ENCODE measurements around the gene GRIN2A.

Gene GRIN2A

DNA sequence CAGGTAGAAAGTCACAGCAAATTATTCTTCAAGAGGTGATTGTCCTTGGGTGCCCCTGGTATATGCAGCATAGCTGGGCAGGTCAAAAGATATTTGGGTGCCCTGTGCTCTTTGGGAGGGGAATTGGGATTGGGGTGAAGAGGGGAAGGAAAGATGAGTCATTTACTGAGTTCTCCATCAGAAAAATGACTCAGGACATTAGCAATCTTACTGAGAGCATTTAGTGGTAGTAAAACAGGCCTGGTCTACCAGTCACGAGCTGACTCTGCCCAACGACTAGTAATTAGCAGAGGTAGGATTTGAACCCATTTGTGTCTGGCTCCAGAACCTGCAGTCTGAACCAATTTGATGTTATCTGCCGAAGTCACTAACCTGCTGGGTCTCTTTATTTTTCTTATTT lies 6.0 kb upstream of the GRIN2A start:
- DNase-seq (ENCODE audit: low read depth in 2 of 2, low spot score in 1 of 2), result no peak

GRCh38 chr16:10181196-10182162 lies 749 bp downstream of the GRIN2A start:
- no peak for DNase-seq (ENCODE audit: low read depth in 2 of 2, low spot score in 1 of 2)

- DNase-seq (ENCODE audit: low read depth in 2 of 2, low spot score in 1 of 2), result no peak
Measured at GRCh38 chr16:10180771-10181163, 1.5 kb downstream of the GRIN2A start.

DNA sequence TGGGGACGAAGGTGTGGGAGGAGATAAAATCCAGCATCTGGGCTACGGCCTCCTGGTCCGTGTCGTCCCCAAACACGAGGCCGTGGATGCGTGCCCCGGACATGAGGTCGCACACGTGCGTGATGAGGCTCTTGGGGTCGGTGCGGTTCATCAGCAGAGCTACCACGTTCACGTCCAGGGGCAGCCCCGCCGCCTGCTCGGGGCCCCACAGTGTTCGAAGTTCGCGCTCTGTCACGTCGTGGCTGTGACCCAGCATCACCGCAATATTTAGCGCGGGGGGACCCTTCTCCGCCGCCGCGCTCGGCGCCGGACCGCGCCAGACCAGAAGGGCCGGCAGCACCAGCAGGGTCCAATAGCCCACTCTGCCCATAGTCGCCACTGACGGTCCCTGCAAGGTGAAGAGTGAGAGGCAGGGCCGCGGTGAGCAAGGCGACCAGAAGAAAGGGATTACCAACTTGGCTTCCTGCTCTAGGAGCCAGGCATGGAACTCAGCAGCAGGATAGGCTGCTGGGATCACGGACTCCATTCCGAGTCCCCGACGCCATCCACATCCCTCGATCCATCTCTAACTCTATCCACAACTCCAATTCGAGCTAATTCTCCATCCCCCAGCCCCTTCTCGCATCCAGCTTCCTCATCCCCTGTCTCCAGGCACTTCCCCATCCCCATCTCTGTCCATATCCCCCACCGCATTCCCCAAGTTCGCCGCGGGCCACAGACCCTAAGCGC lies 2.0 kb downstream of the GRIN2A start:
- DNase-seq (ENCODE audit: low read depth in 2 of 2, low spot score in 1 of 2), result no peak

GRCh38 chr16:10178526-10178925 lies 3.7 kb downstream of the GRIN2A start:
- no peak for DNase-seq (ENCODE audit: low read depth in 2 of 2, low spot score in 1 of 2)

DNA sequence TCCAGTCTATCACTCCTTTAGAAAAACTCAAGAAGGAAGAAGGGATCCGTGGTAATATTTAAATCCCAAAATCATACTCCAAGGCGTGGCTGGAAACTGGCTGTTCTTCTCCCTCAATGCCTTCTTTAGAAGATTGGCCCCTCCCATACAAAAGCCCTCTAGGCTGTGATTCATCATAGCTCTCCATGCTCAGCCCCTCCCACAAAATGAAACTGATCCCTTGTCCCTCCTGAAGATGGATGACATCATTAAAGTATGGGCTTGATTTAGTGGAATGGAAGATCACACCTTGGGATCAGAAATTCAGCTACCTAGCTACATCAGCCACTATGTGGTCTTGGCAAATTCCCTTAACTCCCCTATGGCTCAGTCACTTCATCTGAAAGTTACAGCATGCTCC lies 4.1 kb downstream of the GRIN2A start:
- no peak for DNase-seq (ENCODE audit: low read depth in 2 of 2, low spot score in 1 of 2)

GRCh38 chr16:10172848-10173655 lies 9.2 kb downstream of the GRIN2A start:
- DNase-seq (ENCODE audit: low read depth in 2 of 2, low spot score in 1 of 2), result no peak

DNA sequence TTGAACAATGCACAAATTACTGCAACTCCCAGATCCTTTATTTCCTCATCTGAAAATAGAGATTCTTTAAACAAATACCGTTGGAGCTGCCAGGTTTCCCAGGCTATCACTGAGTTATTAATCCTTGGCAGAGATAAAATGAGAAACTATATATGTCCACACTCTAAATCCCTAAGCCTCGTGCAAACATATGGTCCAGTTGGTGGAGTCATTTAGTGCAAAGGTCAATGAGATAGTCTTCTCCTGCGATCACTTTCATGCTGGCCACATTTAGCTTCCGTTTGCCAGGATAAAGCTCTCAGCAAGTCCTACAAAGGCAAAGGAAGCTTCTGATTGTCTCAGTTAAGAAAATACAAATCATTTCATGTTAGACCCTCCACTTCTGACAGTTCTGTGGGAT lies 11.0 kb downstream of the GRIN2A start:
- no peak for DNase-seq (ENCODE audit: low read depth in 2 of 2, low spot score in 1 of 2)

- DNase-seq (ENCODE audit: low read depth in 2 of 2, low spot score in 1 of 2), result no peak
Measured at GRCh38 chr16:10169904-10170410, 12.3 kb downstream of the GRIN2A start.

DNA sequence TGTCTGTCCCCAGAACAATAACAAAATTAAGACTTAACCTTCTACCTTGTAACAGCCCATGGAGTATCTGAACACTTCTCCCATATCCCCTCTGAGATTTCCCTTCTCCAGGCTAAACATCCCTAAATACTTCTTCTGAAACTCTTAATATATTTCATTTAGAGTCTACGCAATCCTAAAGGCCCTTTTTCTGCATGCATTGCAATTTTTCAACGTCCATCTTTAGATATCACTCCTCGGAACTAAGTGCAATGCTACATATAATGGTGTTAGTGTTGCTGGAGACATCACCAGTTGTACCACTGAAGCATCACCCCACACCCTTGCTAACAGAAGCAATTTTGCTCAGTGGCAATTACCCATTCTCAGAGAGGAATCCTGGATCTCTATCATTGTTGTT lies 13.2 kb downstream of the GRIN2A start:
- DNase-seq (ENCODE audit: low read depth in 2 of 2, low spot score in 1 of 2), result no peak

DNA sequence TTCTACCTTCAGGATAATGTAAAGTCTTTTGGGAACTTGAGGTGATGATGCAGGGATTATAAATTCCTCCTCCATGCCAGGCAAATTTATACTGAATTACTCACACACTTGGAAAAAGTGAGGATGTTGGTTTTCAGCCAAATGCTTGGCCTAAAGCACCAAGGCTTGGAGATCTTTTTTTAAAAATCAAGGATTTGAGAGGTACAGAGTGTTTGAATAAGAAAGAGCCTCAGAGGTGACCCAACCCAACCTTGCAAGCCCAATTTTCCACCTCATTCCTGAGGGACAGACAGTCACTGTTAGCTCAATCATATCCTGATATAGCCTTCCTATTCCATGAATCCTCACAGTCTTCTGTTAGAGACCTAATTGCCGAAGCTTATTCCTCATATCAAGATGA lies 14.0 kb downstream of the GRIN2A start:
- DNase-seq (ENCODE audit: low read depth in 2 of 2, low spot score in 1 of 2), result no peak

GRCh38 chr16:10165643-10166042 lies 16.6 kb downstream of the GRIN2A start:
- no peak for DNase-seq (ENCODE audit: low read depth in 2 of 2, low spot score in 1 of 2)

- no peak for DNase-seq (ENCODE audit: low read depth in 2 of 2, low spot score in 1 of 2)
Measured at GRCh38 chr16:10162981-10163380, 19.2 kb downstream of the GRIN2A start.

DNA sequence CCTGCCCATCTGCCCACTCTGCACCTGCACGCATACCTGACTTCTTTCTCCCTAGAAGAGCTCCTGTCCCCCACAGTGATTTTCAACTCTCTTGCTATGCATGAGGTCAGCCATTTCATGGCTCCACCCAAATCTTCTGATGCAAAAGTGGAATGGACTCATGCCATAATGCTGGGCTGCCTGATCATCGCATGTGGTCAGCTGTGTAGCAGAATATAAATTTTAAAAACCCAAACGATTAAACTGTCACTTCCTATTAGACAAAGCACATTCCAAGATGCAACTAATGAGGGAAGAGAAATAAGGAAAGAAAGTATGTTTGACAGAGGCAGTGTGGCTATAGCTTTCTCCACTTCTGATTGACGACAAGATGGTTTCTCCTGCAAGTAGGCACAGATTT lies 26.1 kb downstream of the GRIN2A start:
- DNase-seq (ENCODE audit: low read depth in 2 of 2, low spot score in 1 of 2), result no peak

DNA sequence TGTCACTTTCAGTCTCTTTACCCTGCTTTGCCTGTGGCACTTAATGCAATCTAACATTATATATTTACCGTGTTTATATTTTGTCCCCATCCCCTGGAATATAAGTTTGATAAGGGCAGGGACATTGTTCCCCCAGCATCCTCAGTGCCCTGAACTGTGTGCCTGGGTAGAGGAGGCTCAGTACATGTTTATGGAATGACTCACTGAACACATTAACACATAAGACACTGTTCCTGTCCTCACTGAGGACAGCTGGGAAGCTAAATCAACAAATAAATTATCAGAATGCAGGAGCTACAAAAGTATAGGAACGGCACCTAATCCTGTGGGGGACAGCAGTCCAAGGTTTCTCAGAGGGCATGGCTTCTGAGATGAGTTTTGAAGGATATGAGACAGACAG lies 27.8 kb downstream of the GRIN2A start:
- no peak for DNase-seq (ENCODE audit: low read depth in 2 of 2, low spot score in 1 of 2)

GRCh38 chr16:10153985-10154384 lies 28.2 kb downstream of the GRIN2A start:
- no peak for DNase-seq (ENCODE audit: low read depth in 2 of 2, low spot score in 1 of 2)

GRCh38 chr16:10151718-10152117 lies 30.5 kb downstream of the GRIN2A start:
- no peak for DNase-seq (ENCODE audit: low read depth in 2 of 2, low spot score in 1 of 2)

DNA sequence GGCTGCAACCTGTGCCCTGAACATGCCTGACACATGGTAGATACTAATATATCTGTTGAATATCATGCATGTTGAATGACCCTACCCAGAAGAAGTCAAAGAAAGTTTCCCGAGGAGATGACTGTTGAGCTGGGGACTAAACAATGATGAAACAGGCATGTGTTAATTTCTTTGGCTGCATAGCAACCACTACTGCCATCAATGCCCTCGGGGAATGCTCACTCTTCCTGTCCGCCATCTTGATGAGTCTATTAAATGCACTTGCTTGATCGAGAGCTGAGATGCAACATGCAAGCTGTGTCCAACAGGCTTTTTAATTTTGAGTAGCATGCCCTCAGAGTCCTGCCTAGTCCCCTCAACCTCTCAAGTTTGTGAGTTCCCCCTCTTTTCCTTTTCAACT lies 31.3 kb downstream of the GRIN2A start:
- no peak for DNase-seq (ENCODE audit: low read depth in 2 of 2, low spot score in 1 of 2)

DNA sequence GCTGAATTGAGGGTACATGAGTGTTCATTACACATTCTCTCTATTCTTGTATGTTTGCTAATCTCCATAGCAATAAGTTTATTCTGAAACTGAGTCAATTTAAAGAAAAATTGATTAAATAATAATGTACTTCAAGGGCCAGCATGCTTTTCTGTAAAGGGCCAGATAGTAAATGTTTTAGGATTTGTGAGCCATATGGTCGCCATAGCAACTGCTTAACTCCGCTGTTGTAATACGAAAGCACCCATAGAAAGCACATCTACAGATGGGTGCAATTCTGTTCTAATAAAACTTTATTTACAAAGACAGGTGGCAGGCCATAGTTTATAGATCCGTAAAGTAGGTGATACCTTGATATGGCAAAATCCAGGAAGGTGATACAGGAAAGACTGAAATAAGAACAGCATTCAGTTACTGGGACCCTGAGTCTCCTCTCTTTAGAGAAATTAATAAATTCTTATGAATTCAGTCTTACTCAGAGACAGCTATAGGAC lies 36.6 kb downstream of the GRIN2A start:
- DNase-seq (ENCODE audit: low read depth in 2 of 2, low spot score in 1 of 2), result no peak

DNA sequence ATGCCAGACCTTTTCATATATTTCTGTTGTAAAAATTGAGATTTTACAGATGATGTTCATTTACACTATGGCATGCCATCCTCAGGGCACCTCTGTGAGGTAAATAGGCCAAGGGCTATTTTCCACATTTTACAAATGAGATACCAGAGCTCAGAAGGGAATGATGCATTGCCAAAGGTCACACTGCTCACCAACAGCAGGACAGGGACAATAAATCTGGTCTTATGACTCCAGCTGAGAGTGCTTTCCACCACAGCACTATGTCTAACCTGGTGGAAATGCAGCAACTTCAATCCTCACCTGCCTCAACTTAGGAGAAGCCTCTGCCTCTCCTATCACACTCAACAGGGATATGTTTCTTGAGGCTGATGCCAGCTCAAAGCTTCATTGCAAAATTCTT lies 40.6 kb downstream of the GRIN2A start:
- DNase-seq (ENCODE audit: low read depth in 2 of 2, low spot score in 1 of 2), result no peak

DNA sequence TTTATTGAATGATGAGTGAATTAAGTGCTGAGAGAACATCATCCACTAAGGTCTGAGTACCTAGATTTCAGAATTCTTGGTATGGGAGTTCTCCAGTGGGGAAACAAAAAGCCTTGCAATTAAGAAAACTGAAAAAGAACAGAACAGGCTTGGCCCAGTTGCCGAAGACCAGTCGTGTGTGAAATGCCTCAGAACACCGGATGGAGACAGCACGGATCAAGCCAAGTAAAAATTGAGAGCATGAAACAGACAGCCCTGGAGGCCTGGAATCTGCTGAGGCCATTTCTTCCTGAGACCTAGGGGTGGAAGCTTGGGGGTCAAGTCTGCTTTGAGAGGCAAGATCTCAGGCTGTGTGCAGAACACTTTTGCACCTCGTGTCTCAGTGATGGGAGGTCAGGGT lies 43.3 kb downstream of the GRIN2A start:
- DNase-seq (ENCODE audit: low read depth in 2 of 2, low spot score in 1 of 2), result no peak
